Esophagus squamous epithelium (tissue), 5 donors: ENCODE data around the gene MALRD1. TPM values are rescaled to one million over a fixed set of nuclear protein-coding genes. Genes with fewer than 3 reads are reported as not detected.

Source experiments
- DNase-seq: peaks from one replicate; lab custom pipeline; 2025; lab: John Stamatoyannopoulos, UW
- H3K27ac ChIP-seq, 4 donors: fragments of 200-600 bp; sonication (generic); one replicate each; pipeline ENCODE4 v1.5.1; 2016 to 2019; ENCODE audit warnings: mild to moderate bottlenecking in 1 of 4
- H3K27me3 ChIP-seq, 4 donors: fragments of 200-600 bp; sonication (generic); 1 replicate in 3 of 4; 2 replicates in 1 of 4; pipeline versions ENCODE4 v1.5.1 to v1.6.0; 2017 to 2021; ENCODE audit warnings: antibody characterized with exemption in 1 of 4
- H3K36me3 ChIP-seq, 3 donors: fragments of 200-600 bp; sonication (generic); one replicate each; pipeline ENCODE4 v1.5.1; 2016 to 2019
- H3K4me1 ChIP-seq, 3 donors: fragments of 200-600 bp; sonication (generic); one replicate each; pipeline ENCODE4 v1.5.1; 2017 to 2019
- H3K4me3 ChIP-seq, 4 donors: fragments of 200-600 bp; sonication (generic); 1 replicate in 3 of 4; 2 replicates in 1 of 4; pipeline ENCODE4 v1.5.1; 2016 to 2019; ENCODE audit warnings: mild to moderate bottlenecking in 2 of 4, moderate library complexity in 1 of 4
- H3K9me3 ChIP-seq, 3 donors: fragments of 200-600 bp; sonication (generic); one replicate each; pipeline ENCODE4 v1.5.1; 2016 to 2019
- CTCF ChIP-seq, 6 experiments: fragments of 450-650 bp in 4 of 6; fragments of 200-600 bp in 2 of 6; sonication (generic) in 2 of 6; IDR thresholded peaks; one replicate each; pipeline ENCODE4 v1.5.1; 2016 to 2019; ENCODE audit warnings: antibody characterized with exemption in 6 of 6, mild to moderate bottlenecking in 4 of 6, moderate library complexity in 4 of 6
- POLR2A ChIP-seq, 4 donors: fragments of 450-650 bp; IDR thresholded peaks; one replicate each; pipeline ENCODE4 v1.6.1; 2017; ENCODE audit warnings: antibody characterized with exemption in 4 of 4, mild to moderate bottlenecking in 4 of 4, moderate library complexity in 3 of 4
- WGBS, 2 donors: methylation state at CpG; one replicate each; pipeline ENCODE4 v1.1.5; 2018; 5-methylcytosine and 5-hydroxymethylcytosine counted together
- intact Hi-C: fragments of 100-400 bp; cut with DNase I; formaldehyde crosslinking; loops from one replicate; pipeline ENCODE4 v1.15.0; 2022
- total RNA-seq, 4 donors: library from RNA; depleted of rRNA; stranded (reverse); fragments of >200 nt; gene quantifications; one replicate each; pipeline ENCODE4 v1.1.0, GENCODE V29; 2016
- donor health status: DM: yes; HTN: yes; CAD: no.

The MALRD1 gene
- total RNA-seq, 4 donors from 2014 or later, result 0.38 TPM; not detected in 3

GRCh38 chr10:19719284-19719683 lies 670.7 kb downstream of the MALRD1 start:
- no peaks in the 10 kb centered on the region for H3K9me3 ChIP-seq
- no peaks in the 10 kb centered on the region for H3K36me3 ChIP-seq
- H3K4me1 ChIP-seq, result no peaks in the 10 kb centered on the region
- TF ChIP-seq POLR2A (IDR thresholded peaks at IDR 0.05) (no peak), CTCF (IDR thresholded peaks at IDR 0.05) (no peak)
- no peak overlapping the region for H3K4me3 ChIP-seq
- no peak overlapping the region for H3K27ac ChIP-seq
- WGBS, 2 donors, result 34 to 48% methylated on average over 3 of the region's 3 CpGs
- intact Hi-C loops, result no loop called here
- no peak for DNase-seq
- H3K27me3 ChIP-seq, result no peaks in the 10 kb centered on the region

DNA sequence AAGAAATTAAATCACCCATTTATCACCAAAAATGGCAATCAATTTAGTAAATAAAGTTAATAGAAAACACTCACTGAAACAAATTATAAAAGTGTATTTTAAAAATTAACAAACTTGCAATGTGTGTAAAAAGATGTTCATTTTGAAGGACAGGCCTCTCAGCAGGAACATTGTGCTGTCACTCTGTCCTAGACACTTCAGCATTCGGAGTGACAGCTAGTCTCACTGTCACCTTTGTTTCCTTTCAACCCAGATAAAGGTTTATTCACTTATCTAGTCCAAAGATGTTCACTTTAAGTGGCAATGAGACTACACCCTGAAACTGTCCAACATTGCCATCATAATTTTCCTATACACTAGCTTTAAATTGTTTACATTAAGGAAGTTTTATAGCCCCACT lies 675.7 kb downstream of the MALRD1 start:
- no peaks in the 10 kb centered on the region for H3K9me3 ChIP-seq
- 29 to 48% methylated on average over 1 of the region's 1 CpG for WGBS, 2 donors
- intact Hi-C loops, result no loop called here
- no peak overlapping the region for H3K27ac ChIP-seq
- TF ChIP-seq POLR2A (IDR thresholded peaks at IDR 0.05) (no peak), CTCF (IDR thresholded peaks at IDR 0.05) (no peak)
- H3K36me3 ChIP-seq, result no peaks in the 10 kb centered on the region
- no peak overlapping the region for H3K4me3 ChIP-seq
- no peaks in the 10 kb centered on the region for H3K4me1 ChIP-seq
- H3K27me3 ChIP-seq, result no peaks in the 10 kb centered on the region
- DNase-seq, result no peak

DNA sequence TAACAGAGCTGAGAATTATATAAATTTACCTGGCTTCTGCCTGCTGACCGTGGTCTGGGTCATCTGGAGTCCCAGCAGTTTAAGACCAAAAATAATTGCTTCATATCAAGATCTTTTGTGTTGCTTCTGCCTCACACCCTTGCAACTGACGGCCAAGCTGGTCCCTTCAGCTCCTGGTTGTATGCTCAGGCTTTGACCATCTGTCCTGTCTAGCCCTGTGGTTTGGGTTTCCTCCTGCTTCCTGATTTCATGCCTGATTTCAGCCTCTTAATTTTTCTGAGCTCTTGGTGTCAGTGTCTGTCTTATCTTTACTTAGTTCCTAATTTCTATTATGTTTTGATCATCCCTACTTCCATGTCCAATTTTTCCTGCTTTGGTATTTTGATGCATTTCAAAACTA lies 679.8 kb downstream of the MALRD1 start:
- DNase-seq, result no peak
- no peaks in the 10 kb centered on the region for H3K27me3 ChIP-seq

DNA sequence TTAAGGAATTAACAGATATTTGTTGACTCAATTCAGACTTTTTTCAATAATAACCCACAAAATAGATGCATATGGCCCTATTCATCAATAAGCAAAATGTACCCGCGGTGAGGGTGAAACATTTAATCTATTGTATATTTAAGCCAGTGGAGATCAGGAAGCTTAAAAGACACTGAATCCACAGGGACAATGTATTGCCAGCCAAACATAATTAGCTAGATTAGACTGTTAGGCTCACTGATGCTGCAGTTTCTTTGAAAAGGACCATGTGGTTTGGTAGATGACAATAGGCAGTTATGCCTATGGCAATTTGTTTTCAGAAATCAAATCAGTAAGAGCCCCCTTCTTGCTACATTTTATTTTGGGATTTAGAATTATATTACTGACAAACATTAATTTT lies 680.4 kb downstream of the MALRD1 start:
- Histone ChIP-seq H3K27ac (no peak overlapping the region), H3K9me3 (no peaks in the 10 kb centered on the region), H3K27me3 (no peaks in the 10 kb centered on the region), H3K4me1 (no peaks in the 10 kb centered on the region), H3K36me3 (no peaks in the 10 kb centered on the region), H3K4me3 (no peak overlapping the region)
- intact Hi-C loops, result no loop called here
- TF ChIP-seq POLR2A (IDR thresholded peaks at IDR 0.05) (no peak), CTCF (IDR thresholded peaks at IDR 0.05) (no peak)
- no peak for DNase-seq
- WGBS, 2 donors, result 65 to 86% methylated on average over 2 of the region's 2 CpGs

More for the DNA sequence above, 679.8 kb downstream of the MALRD1 start:
- TF ChIP-seq POLR2A (IDR thresholded peaks at IDR 0.05) (no peak), CTCF (IDR thresholded peaks at IDR 0.05) (no peak)
- no peak overlapping the region for H3K27ac ChIP-seq
- no peaks in the 10 kb centered on the region for H3K36me3 ChIP-seq
- H3K4me1 ChIP-seq, result no peaks in the 10 kb centered on the region
- no peak overlapping the region for H3K4me3 ChIP-seq
- no peaks in the 10 kb centered on the region for H3K9me3 ChIP-seq
- WGBS, 2 donors, result 33 to 57% methylated on average over 2 of the region's 2 CpGs
- intact Hi-C loops, result no loop called here

- intact Hi-C loops, result no loop called here
- DNase-seq, result no peak
- no peak overlapping the region for H3K4me3 ChIP-seq
- H3K9me3 ChIP-seq, result no peaks in the 10 kb centered on the region
- H3K27me3 ChIP-seq, result no peaks in the 10 kb centered on the region
- H3K36me3 ChIP-seq, result no peaks in the 10 kb centered on the region
- 71 to 75% methylated on average over 2 of the region's 2 CpGs for WGBS, 2 donors
- H3K27ac ChIP-seq, result no peak overlapping the region
- TF ChIP-seq POLR2A (IDR thresholded peaks at IDR 0.05), result no peak
- no peak for TF ChIP-seq CTCF (IDR thresholded peaks at IDR 0.05)
- no peaks in the 10 kb centered on the region for H3K4me1 ChIP-seq
These were observed 681.7 kb downstream of the MALRD1 start for GRCh38 chr10:19730167-19730906.
